ACC112 (cell line): ENCODE data around the gene NAPB.

ENCODE experiments used
- H2AFZ ChIP-seq: fragments of 200-600 bp; sonication (generic); one replicate; pipeline ENCODE4 v1.6.0; 2017; ENCODE audit warnings: antibody characterized with exemption, low read length; ENCODE audit not compliant: unreplicated experiment
- H3K27ac ChIP-seq: fragments of 200-600 bp; sonication (generic); 2 replicates; pipeline ENCODE4 v1.5.1; 2014; ENCODE audit warnings: low read depth, mild to moderate bottlenecking, antibody characterized with exemption, low read length, moderate library complexity
- H3K27me3 ChIP-seq: fragments of 200-600 bp; sonication (generic); 2 replicates; pipeline ENCODE4 v1.6.1; 2014; ENCODE audit warnings: mild to moderate bottlenecking, antibody characterized with exemption, low read length, moderate library complexity, mixed read lengths; ENCODE audit not compliant: insufficient read depth
- H3K36me3 ChIP-seq: fragments of 200-600 bp; sonication (generic); 2 replicates; pipeline ENCODE4 v1.6.1; 2016; ENCODE audit warnings: mild to moderate bottlenecking, antibody characterized with exemption, low read length, moderate library complexity, mixed read lengths; ENCODE audit not compliant: insufficient read depth
- H3K4me1 ChIP-seq: fragments of 200-600 bp; sonication (generic); one replicate; pipeline ENCODE4 v1.6.1; 2016; ENCODE audit warnings: low read length, mixed read lengths; ENCODE audit not compliant: insufficient read depth, unreplicated experiment, control insufficient read depth
- H3K4me3 ChIP-seq: fragments of 200-600 bp; sonication (generic); 2 replicates; pipeline ENCODE4 v1.5.1; 2014; ENCODE audit warnings: mild to moderate bottlenecking, low read depth, low read length
- H3K79me2 ChIP-seq: fragments of 200-600 bp; sonication (generic); one replicate; pipeline ENCODE4 v1.6.0; 2016; ENCODE audit warnings: low read length; ENCODE audit not compliant: control insufficient read depth, unreplicated experiment, insufficient read depth

Gene NAPB

DNA sequence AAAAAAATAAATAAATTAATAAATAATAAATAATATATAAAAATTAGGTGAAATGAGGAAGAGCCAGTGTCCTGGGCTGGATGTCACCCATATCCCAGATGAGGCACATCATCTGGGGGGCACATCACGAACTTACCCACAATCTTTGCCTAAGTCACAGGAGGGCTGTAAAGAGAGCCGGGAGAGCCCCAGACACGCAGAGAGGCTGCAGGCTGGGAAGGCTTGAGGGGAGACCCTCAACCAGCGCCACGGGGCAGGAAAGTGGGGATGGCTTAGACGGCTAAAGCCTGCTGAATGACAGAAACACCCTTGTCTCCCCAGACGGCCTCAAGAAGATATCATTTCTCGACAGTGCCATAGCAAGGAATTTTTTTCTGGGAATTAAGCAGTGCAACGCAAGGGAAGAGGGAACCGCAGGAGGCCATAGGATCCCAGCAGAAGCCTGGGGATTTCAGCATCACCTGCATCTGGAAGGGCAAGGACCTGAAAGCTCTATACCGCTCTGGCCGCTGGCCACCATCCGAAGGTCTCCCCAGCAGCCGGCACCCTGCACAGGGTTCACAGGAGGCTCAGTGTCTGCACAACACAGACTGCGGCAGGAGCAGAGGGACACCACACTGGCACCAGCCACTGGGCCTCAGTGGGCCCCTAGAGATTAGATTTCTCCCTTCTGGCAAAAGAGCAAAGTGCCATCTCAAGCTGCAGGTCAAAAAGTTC, 93.5 kb downstream of the NAPB start:
- Histone ChIP-seq H3K79me2 (no peaks in the 10 kb centered on the region), H3K27me3 (no peaks in the 10 kb centered on the region; the same call in 1 of the 2 replicates), H3K4me1 (no peaks in the 10 kb centered on the region), H2AFZ (no peak overlapping the region), H3K4me3 (no peak overlapping the region), H3K36me3 (no peaks in the 10 kb centered on the region), H3K27ac (no peak overlapping the region)

DNA sequence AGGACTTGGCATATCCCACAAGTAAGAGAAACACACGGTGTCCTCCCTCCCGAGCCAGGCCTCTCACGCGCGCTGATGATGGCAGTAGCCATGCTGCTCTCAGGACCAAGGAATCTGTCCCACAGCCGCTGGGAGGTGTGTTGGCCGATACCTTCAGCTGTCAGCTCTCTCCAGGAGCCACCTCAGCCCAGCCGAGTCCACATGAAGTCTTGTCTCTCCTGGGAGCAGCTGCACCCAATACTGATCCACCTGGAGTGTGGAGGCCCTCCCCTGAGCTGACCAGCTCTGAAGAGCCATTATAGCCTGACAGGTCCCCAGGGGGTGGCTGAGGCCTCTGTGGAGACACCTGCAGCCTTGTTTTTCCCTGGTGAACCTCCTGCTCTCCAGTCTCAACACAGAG, 94.5 kb downstream of the NAPB start:
- H3K4me1 ChIP-seq, result no peaks in the 10 kb centered on the region
- H3K36me3 ChIP-seq, result no peaks in the 10 kb centered on the region
- H3K27ac ChIP-seq, result no peak overlapping the region
- no peak overlapping the region for H2AFZ ChIP-seq
- H3K27me3 ChIP-seq, result no peaks in the 10 kb centered on the region; the same call in 1 of the 2 replicates
- H3K4me3 ChIP-seq, result no peak overlapping the region
- no peaks in the 10 kb centered on the region for H3K79me2 ChIP-seq

DNA sequence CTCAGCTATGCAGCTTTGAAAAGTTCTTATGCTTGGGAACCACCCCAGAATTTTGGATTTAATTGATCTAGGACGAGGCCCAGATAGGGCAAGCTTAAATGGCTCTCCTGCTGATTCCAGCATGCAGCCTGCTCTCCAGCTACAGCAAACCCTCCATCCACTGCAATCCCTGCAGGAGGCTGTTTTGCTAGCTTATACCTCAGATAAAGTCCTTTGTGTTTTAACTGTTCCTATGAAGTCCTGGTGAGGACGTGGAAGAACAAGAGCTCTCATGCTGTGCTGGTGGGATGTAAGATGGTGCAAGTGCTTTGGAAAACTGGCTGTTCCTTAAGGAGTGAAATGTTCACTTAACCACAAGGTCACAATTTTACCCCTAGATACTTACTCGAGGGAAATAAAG, 96.2 kb downstream of the NAPB start:
- no peaks in the 10 kb centered on the region for H3K4me1 ChIP-seq
- no peaks in the 10 kb centered on the region; the same call in 1 of the 2 replicates for H3K27me3 ChIP-seq

More for the DNA sequence above, 96.2 kb downstream of the NAPB start:
- no peak overlapping the region for H3K27ac ChIP-seq
- H2AFZ ChIP-seq, result no peak overlapping the region
- no peaks in the 10 kb centered on the region for H3K79me2 ChIP-seq
- no peaks in the 10 kb centered on the region for H3K36me3 ChIP-seq
- H3K4me3 ChIP-seq, result no peak overlapping the region
